ENCODE results near the gene NARF. TPM values are rescaled to one million over a fixed set of nuclear protein-coding genes. Genes with fewer than 3 reads are reported as not detected.
"Not testable (repeated sequence)": the region's sequence is repeated elsewhere in the genome, so short reads cannot be mapped to it uniquely, and the experiment has no call there.

NARF gene
- total RNA-seq = 40.0 and 40.1 TPM in 2 replicates

DNA sequence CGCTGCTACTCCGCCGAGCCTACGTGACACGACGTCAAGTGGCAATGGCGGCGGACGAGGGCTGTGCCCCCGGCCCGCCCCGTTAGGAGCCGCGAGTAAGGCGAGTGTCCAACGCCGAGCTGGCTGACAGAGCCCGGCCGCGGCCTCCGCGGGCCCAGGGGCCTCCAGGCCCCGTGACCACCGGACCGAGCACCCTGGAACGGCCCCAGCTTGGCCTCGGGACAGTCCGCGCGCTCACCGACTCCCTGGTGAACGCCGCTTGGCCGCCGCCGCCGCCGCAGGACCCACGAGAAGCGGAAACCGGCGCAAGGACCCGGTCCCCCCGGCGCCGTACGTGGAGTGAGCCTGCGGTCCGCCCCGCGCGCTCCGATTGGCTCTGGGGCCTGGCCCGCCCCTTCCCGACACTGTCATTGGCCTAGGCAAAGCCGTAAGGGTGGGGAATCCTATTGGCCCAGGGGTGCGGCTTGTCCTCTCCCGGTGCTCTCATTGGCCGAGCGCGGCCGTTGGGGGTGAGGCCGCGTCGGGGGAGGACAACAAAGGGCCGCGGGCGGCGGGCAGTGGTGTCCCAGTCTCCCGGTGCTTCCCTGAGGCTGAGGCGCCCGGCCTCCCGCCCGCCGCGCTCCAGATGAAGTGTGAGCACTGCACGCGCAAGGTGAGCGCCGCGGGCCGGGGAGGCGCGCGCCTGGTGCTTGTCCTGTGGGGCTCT is at the start of gene NARF:
TSS of gene NARF (plus strand) at position 563 of the 706 bp plus-strand sequence. CDS start at position 626, 63 bp downstream.
- Histone ChIP-seq H3K27me3 (ENCODE audit: control insufficient read depth, insufficient read depth, low read length) (no peaks in the 10 kb centered on the region), H3K4me3 (ENCODE audit: low read depth, low read length) (peak within 1 kb of the TSS; percentile 73), H3K36me3 (ENCODE audit: control insufficient read depth, insufficient read depth, low read length) (peaks cover 6% of the 10 kb centered on the region)
- DNase-seq (ENCODE audit: low read depth) (peak; percentile 92), FAIRE-seq (no peak)
- TF ChIP-seq, protein P1, sequence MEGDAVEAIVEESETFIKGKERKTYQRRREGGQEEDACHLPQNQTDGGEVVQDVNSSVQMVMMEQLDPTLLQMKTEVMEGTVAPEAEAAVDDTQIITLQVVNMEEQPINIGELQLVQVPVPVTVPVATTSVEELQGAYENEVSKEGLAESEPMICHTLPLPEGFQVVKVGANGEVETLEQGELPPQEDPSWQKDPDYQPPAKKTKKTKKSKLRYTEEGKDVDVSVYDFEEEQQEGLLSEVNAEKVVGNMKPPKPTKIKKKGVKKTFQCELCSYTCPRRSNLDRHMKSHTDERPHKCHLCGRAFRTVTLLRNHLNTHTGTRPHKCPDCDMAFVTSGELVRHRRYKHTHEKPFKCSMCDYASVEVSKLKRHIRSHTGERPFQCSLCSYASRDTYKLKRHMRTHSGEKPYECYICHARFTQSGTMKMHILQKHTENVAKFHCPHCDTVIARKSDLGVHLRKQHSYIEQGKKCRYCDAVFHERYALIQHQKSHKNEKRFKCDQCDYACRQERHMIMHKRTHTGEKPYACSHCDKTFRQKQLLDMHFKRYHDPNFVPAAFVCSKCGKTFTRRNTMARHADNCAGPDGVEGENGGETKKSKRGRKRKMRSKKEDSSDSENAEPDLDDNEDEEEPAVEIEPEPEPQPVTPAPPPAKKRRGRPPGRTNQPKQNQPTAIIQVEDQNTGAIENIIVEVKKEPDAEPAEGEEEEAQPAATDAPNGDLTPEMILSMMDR (IDR thresholded peaks at IDR 0.05; ENCODE audit: insufficient read depth, low read length, severe bottlenecking) = no peak

- Histone ChIP-seq H3K27me3 (ENCODE audit: control insufficient read depth, insufficient read depth, low read length) (no peaks in the 10 kb centered on the region), H3K4me3 (ENCODE audit: low read depth, low read length) (no peak overlapping the region), H3K36me3 (ENCODE audit: control insufficient read depth, insufficient read depth, low read length) (peaks cover 6% of the 10 kb centered on the region)
- DNase-seq (ENCODE audit: low read depth) (no peak), FAIRE-seq (no peak)
- TF ChIP-seq, protein P1 (IDR thresholded peaks at IDR 0.05; ENCODE audit: insufficient read depth, low read length, severe bottlenecking) = no peak
These were observed 49.6 kb upstream of the NARF start for GRCh38 chr17:82408938-82409318.

DNA sequence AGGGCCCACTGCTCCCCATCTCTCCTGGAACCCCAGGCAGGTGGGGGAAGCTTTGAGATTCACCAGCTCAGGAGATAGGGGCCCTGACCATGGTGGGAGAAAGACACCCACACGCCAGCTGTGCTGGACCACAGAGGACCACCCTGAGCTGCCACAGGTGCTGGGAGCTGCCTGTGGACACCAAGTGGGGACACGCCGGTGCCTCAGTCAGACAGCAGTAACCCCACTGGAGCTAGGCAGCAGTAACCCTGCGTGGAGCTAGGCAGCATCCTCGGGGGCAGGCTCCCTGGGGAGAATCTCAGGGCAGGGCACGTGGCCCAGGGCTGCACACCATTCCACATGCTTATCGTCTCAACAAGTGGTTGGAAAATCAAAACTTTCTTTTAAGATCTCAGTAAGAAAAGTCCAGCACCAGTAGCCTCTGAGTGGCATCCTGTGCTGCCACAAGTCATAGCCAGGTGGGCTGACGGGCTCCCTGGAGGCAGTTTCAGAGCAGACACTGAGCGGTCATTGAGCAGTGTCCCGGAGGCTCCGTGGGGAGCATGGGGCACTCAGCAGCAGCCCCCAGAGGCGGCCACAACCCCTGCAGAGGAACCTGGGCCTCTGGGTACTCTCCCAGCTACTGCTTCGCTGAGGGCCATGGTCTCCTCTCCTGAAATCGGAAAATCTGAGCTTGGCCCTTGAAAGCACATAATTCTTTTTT is 48.4 kb upstream of the NARF start:
- Histone ChIP-seq H3K36me3 (ENCODE audit: control insufficient read depth, insufficient read depth, low read length) (peaks cover 7% of the 10 kb centered on the region), H3K27me3 (ENCODE audit: control insufficient read depth, insufficient read depth, low read length) (no peaks in the 10 kb centered on the region), H3K4me3 (ENCODE audit: low read depth, low read length) (no peak overlapping the region)
- FAIRE-seq (no peak), DNase-seq (ENCODE audit: low read depth) (no peak)
- TF ChIP-seq, protein P1 (IDR thresholded peaks at IDR 0.05; ENCODE audit: insufficient read depth, low read length, severe bottlenecking) = no peak

DNA sequence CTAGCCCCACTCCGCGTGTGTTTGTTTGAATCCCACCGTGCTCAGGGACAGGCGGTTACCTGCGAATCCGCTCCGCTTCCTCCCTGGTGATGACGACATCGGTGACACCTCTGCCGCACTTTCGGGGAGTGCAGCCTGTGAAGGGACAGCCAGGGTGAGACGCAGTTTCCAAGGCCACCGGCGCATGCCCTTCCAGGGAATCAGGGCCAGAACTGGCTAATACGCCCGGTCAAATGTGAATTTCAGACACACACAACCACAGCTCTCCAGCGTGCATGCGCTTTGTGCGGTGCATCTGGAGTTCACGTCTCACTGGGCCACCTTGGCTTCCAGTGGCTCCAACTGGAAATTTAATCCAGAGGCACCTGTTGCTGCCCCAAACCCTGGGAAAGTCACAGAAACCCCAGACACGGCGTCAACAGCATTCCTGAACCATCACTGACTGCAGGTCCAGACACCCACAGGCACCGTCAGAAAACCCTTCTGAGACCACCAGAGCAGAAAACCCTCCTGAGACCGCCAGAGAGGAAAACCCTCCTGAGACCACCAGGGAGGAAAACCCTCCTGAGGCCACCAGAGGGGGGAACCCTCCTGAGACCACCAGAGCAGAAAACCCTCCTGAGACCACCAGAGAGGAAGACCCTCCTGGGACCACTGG is 47.0 kb upstream of the NARF start:
- H3K27me3 ChIP-seq (ENCODE audit: control insufficient read depth, insufficient read depth, low read length) = no peaks in the 10 kb centered on the region
- H3K36me3 ChIP-seq (ENCODE audit: control insufficient read depth, insufficient read depth, low read length) = peaks cover 5% of the 10 kb centered on the region
- no peak overlapping the region for H3K4me3 ChIP-seq (ENCODE audit: low read depth, low read length)
- no peak for DNase-seq (ENCODE audit: low read depth)
- TF ChIP-seq, protein P1 (IDR thresholded peaks at IDR 0.05; ENCODE audit: insufficient read depth, low read length, severe bottlenecking) = no peak
- no peak for FAIRE-seq

DNA sequence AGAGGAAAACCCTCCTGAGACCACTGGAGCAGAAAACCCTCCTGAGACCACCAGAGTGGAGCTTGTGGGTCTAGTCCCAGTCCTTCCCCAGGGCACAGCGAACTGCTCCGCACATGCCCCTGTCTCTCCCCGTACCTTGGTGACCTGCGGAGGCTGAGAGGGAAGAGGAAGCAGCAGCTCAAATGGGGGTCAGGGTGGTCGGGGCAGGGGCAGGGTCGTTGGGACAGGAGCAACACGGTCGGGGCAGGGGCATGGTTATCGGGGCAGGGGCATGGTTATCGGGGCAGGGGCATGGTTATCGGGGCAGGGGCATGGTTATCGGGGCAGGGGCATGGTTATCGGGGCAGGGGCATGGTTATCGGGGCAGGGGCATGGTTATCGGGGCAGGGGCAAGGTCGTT is 46.5 kb upstream of the NARF start:
- H3K27me3 ChIP-seq (ENCODE audit: control insufficient read depth, insufficient read depth, low read length); H3K36me3 ChIP-seq (ENCODE audit: control insufficient read depth, insufficient read depth, low read length); DNase-seq (ENCODE audit: low read depth); FAIRE-seq; H3K4me3 ChIP-seq (ENCODE audit: low read depth, low read length): not testable (repeated sequence)
